ENCODE measurements around the gene ECHS1.
"Not testable (repeated sequence)": the region's sequence is repeated elsewhere in the genome, so short reads cannot be mapped to it uniquely, and the experiment has no call there.

Gene ECHS1

GRCh38 chr10:133377025-133377817 lies 4.1 kb upstream of the ECHS1 start:
- no peak for TF ChIP-seq CTCF (conservative IDR thresholded peaks at IDR 0.05; ENCODE audit: low read depth, low read length)
- no peak overlapping the region for H3K4me3 ChIP-seq (ENCODE audit: low read depth, low read length)
- DNase-seq (ENCODE audit: low read depth), result no peak

- DNase-seq (ENCODE audit: low read depth); H3K4me3 ChIP-seq (ENCODE audit: low read depth, low read length): not testable (repeated sequence)
Measured at GRCh38 chr10:133376183-133376582, 3.0 kb upstream of the ECHS1 start.

- no peak for DNase-seq (ENCODE audit: low read depth)
- H3K4me3 ChIP-seq (ENCODE audit: low read depth, low read length), result no peak overlapping the region
- TF ChIP-seq CTCF (conservative IDR thresholded peaks at IDR 0.05; ENCODE audit: low read depth, low read length), result no peak
Measured at GRCh38 chr10:133375357-133376115, 2.4 kb upstream of the ECHS1 start.

- peak overlapping the region; percentile 92 for H3K4me3 ChIP-seq (ENCODE audit: low read depth, low read length)
- DNase-seq (ENCODE audit: low read depth), result no peak
- TF ChIP-seq CTCF (conservative IDR thresholded peaks at IDR 0.05; ENCODE audit: low read depth, low read length), result no peak
Measured at GRCh38 chr10:133372507-133372906, 647 bp downstream of the ECHS1 start.

GRCh38 chr10:133370030-133370786 lies 2.9 kb downstream of the ECHS1 start:
- DNase-seq (ENCODE audit: low read depth), result no peak
- no peak overlapping the region for H3K4me3 ChIP-seq (ENCODE audit: low read depth, low read length)
- TF ChIP-seq CTCF (conservative IDR thresholded peaks at IDR 0.05; ENCODE audit: low read depth, low read length), result no peak

GRCh38 chr10:133368153-133368552 lies 5.0 kb downstream of the ECHS1 start:
- no peak for TF ChIP-seq CTCF (conservative IDR thresholded peaks at IDR 0.05; ENCODE audit: low read depth, low read length)
- DNase-seq (ENCODE audit: low read depth), result no peak
- H3K4me3 ChIP-seq (ENCODE audit: low read depth, low read length), result no peak overlapping the region

- not testable (repeated sequence) for DNase-seq (ENCODE audit: low read depth); H3K4me3 ChIP-seq (ENCODE audit: low read depth, low read length)
Measured at GRCh38 chr10:133367461-133367860, 5.7 kb downstream of the ECHS1 start.
